SK-N-SH (cell line): ENCODE measurements around the gene CIITA. TPM values are rescaled to one million over a fixed set of nuclear protein-coding genes. Genes with fewer than 3 reads are reported as not detected.
"Not testable (repeated sequence)": the region's sequence is repeated elsewhere in the genome, so short reads cannot be mapped to it uniquely, and the experiment has no call there.

ENCODE experiments used
- CTCF ChIA-PET: fragments of 300-600, 350-600 bp; formaldehyde crosslinking; extraction: SDS; loops from one replicate; lab custom pipeline; 2021; lab: Yijun Ruan, JAX
- POLR2A ChIA-PET: fragments of 350-600 bp; sonication (Branson Sonifier 250); formaldehyde crosslinking; extraction: SDS; loops from one replicate; lab custom pipeline; 2020; ENCODE audit warnings: antibody characterized with exemption, inconsistent platforms; lab: Yijun Ruan, JAX
- DNase-seq: peaks from one replicate; pipeline ENCODE4 v3.0.0; 2012
- H2AFZ ChIP-seq: fragments of 200-600 bp; sonication (generic); 2 replicates; pipeline ENCODE4 v1.8.1; 2016; ENCODE audit warnings: antibody characterized with exemption, mild to moderate bottlenecking, low read depth
- H3F3A ChIP-seq: fragments of 200-600 bp; sonication (generic); replicated peaks from 2 replicates; pipeline ENCODE3; 2016; ENCODE audit warnings: antibody characterized with exemption, mild to moderate bottlenecking; ENCODE audit not compliant: insufficient read depth
- H3K27ac ChIP-seq, 2 experiments: fragments of 200-500 bp in 1 of 2; fragments of 200-600 bp in 1 of 2; sonication (Bioruptor generic) in 1 of 2; sonication (generic), shearing (Covaris generic) in 1 of 2; 2 replicates each; pipeline versions ENCODE4 v1.5.1 to v1.6.1; 2014 to 2016; ENCODE audit warnings: low read depth in 2 of 2, inconsistent platforms in 1 of 2, low read length in 1 of 2, mild to moderate bottlenecking in 1 of 2, mixed read lengths in 1 of 2
- H3K27me3 ChIP-seq: fragments of 200-600 bp; sonication (generic), shearing (Covaris generic); 2 replicates; pipeline ENCODE4 v1.6.1; 2016; ENCODE audit warnings: mixed run types; ENCODE audit not compliant: insufficient read depth
- H3K36me3 ChIP-seq, 2 experiments: fragments of 200-500 bp in 1 of 2; fragments of 200-600 bp in 1 of 2; sonication (Bioruptor generic) in 1 of 2; sonication (generic) in 1 of 2; replicated peaks in 1 of 2; 2 replicates each; pipeline versions ENCODE3 to v1.5.1; 2014 to 2016; ENCODE audit warnings: low read length in 1 of 2, mild to moderate bottlenecking in 1 of 2; ENCODE audit not compliant: insufficient read depth in 2 of 2, control insufficient read depth in 1 of 2
- H3K4me1 ChIP-seq, 2 experiments: fragments of 200-500 bp in 1 of 2; fragments of 200-600 bp in 1 of 2; sonication (Bioruptor generic) in 1 of 2; sonication (generic), shearing (Covaris generic) in 1 of 2; 2 replicates each; pipeline versions ENCODE4 v1.5.1 to v1.6.1; 2014 to 2016; ENCODE audit warnings: low read depth in 1 of 2, low read length in 1 of 2, mixed run types in 1 of 2; ENCODE audit not compliant: insufficient read depth in 2 of 2, control insufficient read depth in 1 of 2
- H3K4me2 ChIP-seq: fragments of 200-600 bp; sonication (generic), shearing (Covaris generic); 2 replicates; pipeline ENCODE4 v1.6.1; 2017; ENCODE audit warnings: mixed run types
- H3K4me3 ChIP-seq, 2 experiments: fragments of 200-500 bp in 1 of 2; fragments of 200-600 bp in 1 of 2; sonication (Bioruptor generic) in 1 of 2; sonication (generic), shearing (Covaris generic) in 1 of 2; 2 replicates each; pipeline versions ENCODE4 v1.5.1 to v1.8.1; 2014 to 2016; ENCODE audit warnings: low read depth in 2 of 2, inconsistent platforms in 1 of 2, low read length in 1 of 2, mild to moderate bottlenecking in 1 of 2, mixed read lengths in 1 of 2, moderate library complexity in 1 of 2
- H3K79me2 ChIP-seq: fragments of 200-600 bp; sonication (generic); 2 replicates; pipeline ENCODE4 v1.8.1; 2017; ENCODE audit warnings: mild to moderate bottlenecking; ENCODE audit not compliant: insufficient read depth
- H3K9ac ChIP-seq: fragments of 200-600 bp; sonication (generic); 2 replicates; pipeline ENCODE4 v1.6.1; 2017; ENCODE audit warnings: mixed run types
- H3K9me2 ChIP-seq: fragments of 200-600 bp; sonication (generic); 2 replicates; pipeline ENCODE4 v1.6.1; 2017; ENCODE audit warnings: mixed run types
- H3K9me3 ChIP-seq: fragments of 200-600 bp; sonication (generic); 2 replicates; pipeline ENCODE4 v1.6.1; 2017; ENCODE audit warnings: mixed run types, mild to moderate bottlenecking, moderate library complexity
- H4K20me1 ChIP-seq: fragments of 200-600 bp; sonication (generic); 2 replicates; pipeline ENCODE4 v1.6.1; 2017; ENCODE audit warnings: mild to moderate bottlenecking, mixed run types; ENCODE audit not compliant: insufficient read depth
- CTCF ChIP-seq: fragments of 200-600 bp; sonication (generic); IDR thresholded peaks from 2 replicates; pipeline ENCODE4 v1.6.1; 2017; ENCODE audit warnings: antibody characterized with exemption, mild to moderate bottlenecking, moderate library complexity
- GATA2 ChIP-seq: sonication (generic); formaldehyde crosslinking; IDR thresholded peaks from 2 replicates; pipeline ENCODE4 v1.5.0; 2020; ENCODE audit warnings: mild to moderate bottlenecking, missing genetic modification reagents
- MAX ChIP-seq: IDR thresholded peaks from 2 replicates; pipeline ENCODE4 v1.4.0; 2012; ENCODE audit warnings: low read depth
- MXI1 ChIP-seq: IDR thresholded peaks from 2 replicates; pipeline ENCODE4 v1.6.1; 2012; ENCODE audit warnings: mild to moderate bottlenecking, low read depth, low read length, improper control_type of control experiment
- NFIC ChIP-seq: IDR thresholded peaks from 2 replicates; pipeline ENCODE4 v1.4.0; 2012; ENCODE audit warnings: borderline replicate concordance
- NRF1 ChIP-seq: IDR thresholded peaks from 2 replicates; pipeline ENCODE4 v1.6.1; 2012; ENCODE audit warnings: low read depth, mild to moderate bottlenecking, low read length
- REST ChIP-seq: IDR thresholded peaks from 2 replicates; pipeline ENCODE4 v1.6.1; 2012; ENCODE audit warnings: mild to moderate bottlenecking, low read depth, low read length, moderate library complexity
- SIN3A ChIP-seq: IDR thresholded peaks from 2 replicates; pipeline ENCODE4 v1.6.1; 2012; ENCODE audit warnings: low read depth, mild to moderate bottlenecking, low read length, moderate library complexity, borderline replicate concordance
- USF2 ChIP-seq: fragments of 150-350 bp; IDR thresholded peaks from 2 replicates; pipeline ENCODE4 v1.6.1; 2017; ENCODE audit warnings: antibody characterized with exemption, low read length, low read depth, borderline replicate concordance
- YY1 ChIP-seq: IDR thresholded peaks from 2 replicates; pipeline ENCODE4 v1.4.0; 2012; ENCODE audit warnings: low read depth, mild to moderate bottlenecking
- WGBS: methylation state at CpG from one replicate; pipeline ENCODE4 v1.1.6; 2017; ENCODE audit warnings: low lambda C conversion rate; 5-methylcytosine and 5-hydroxymethylcytosine counted together
- polyA plus RNA-seq, 3 experiments: library from polyadenylated mRNA; depleted of rRNA; stranded (reverse); fragments of >200 nt; gene quantifications; 2 replicates each; pipeline ENCODE4 v1.2.3, GENCODE V29; 2012

The CIITA gene
- polyA plus RNA-seq, 1 of the 3 experiments (the other 2 are of a cell fraction), result 0.23 TPM

- no peak overlapping the region for H3K27ac ChIP-seq
- 91% methylated on average over 5 of the region's 5 CpGs for WGBS
Observed at GRCh38 chr16:10926867-10927266, 49.9 kb downstream of the CIITA start.

GRCh38 chr16:10927497-10928112, 50.6 kb downstream of the CIITA start:
- H3K9me2 ChIP-seq, result no peaks in the 10 kb centered on the region
- H3K4me2 ChIP-seq, result no peak overlapping the region
- no peak overlapping the region for H2AFZ ChIP-seq
- peaks cover 20% of the 10 kb centered on the region for H4K20me1 ChIP-seq
- H3F3A ChIP-seq, result no peaks in the 10 kb centered on the region
- no peak overlapping the region for H3K9ac ChIP-seq
- ChIA-PET POLR2A (no interaction called here), CTCF (interaction anchor here (1.6 kb wide), 1 partner anchor 9 kb away, joined by 9 read pairs; no protein-coding TSS in a partner anchor)
- H3K9me3 ChIP-seq, result no peaks in the 10 kb centered on the region
- H3K27ac ChIP-seq, result no peak overlapping the region
- WGBS, result 96% methylated on average over 9 of the region's 11 CpGs
- no peak overlapping the region for H3K4me3 ChIP-seq
- H3K4me1 ChIP-seq, result no peaks in the 10 kb centered on the region
- H3K27me3 ChIP-seq, result no peaks in the 10 kb centered on the region
- peaks cover 5 to 22% of the 10 kb centered on the region in 2 experiments for H3K36me3 ChIP-seq
- 0 out of 2 replicates have a peak, but pooled peaks cover 6% of the 10 kb centered on the region for H3K79me2 ChIP-seq
- no peak for TF ChIP-seq REST
- TF ChIP-seq NFIC, result no peak
- no peak for TF ChIP-seq GATA2 (CRISPR knock-in tag)
- no peak for TF ChIP-seq SIN3A
- TF ChIP-seq CTCF, result no peak
- TF ChIP-seq MAX, result no peak
- no peak for TF ChIP-seq NRF1
- TF ChIP-seq YY1, result no peak
- no peak for TF ChIP-seq USF2
- TF ChIP-seq, all 33 proteins: peak for 0
- no peak for DNase-seq

More at GRCh38 chr16:10926867-10927266, 49.9 kb downstream of the CIITA start:
- Histone ChIP-seq H3K9ac (no peak overlapping the region), H3K9me3 (no peaks in the 10 kb centered on the region), H3K36me3 (peaks cover 5 to 22% of the 10 kb centered on the region in 2 experiments), H3K4me3 (no peak overlapping the region), H3F3A (no peaks in the 10 kb centered on the region), H3K27me3 (no peaks in the 10 kb centered on the region), H4K20me1 (peaks cover 20% of the 10 kb centered on the region), H3K79me2 (0 out of 2 replicates have a peak, but pooled peaks cover 4% of the 10 kb centered on the region), H3K4me2 (no peak overlapping the region), H3K9me2 (no peaks in the 10 kb centered on the region), H2AFZ (no peak overlapping the region), H3K4me1 (peaks cover 0 to 5% of the 10 kb centered on the region in 2 experiments; a peak in 1 of 4 replicates)
- TF ChIP-seq GATA2 (CRISPR knock-in tag), result no peak
- no peak for TF ChIP-seq MXI1
- no peak for TF ChIP-seq CTCF
- ChIA-PET POLR2A (no interaction called here), CTCF (interaction anchor here (1.6 kb wide), 1 partner anchor 8 kb away, joined by 9 read pairs; no protein-coding TSS in a partner anchor)
- DNase-seq, result no peak

GRCh38 chr16:10929097-10929496, 52.1 kb downstream of the CIITA start:
- DNase-seq, H3K4me3 ChIP-seq, POLR2A ChIA-PET, H3K9me3 ChIP-seq, H3K4me1 ChIP-seq, H3K9me2 ChIP-seq, H3K9ac ChIP-seq, CTCF ChIA-PET, H2AFZ ChIP-seq, H3K27ac ChIP-seq, H3K27me3 ChIP-seq, H3K4me2 ChIP-seq, H3F3A ChIP-seq: not testable (repeated sequence)
- peaks cover 35% of the 10 kb centered on the region for H4K20me1 ChIP-seq
- peaks cover 8 to 26% of the 10 kb centered on the region in 2 experiments for H3K36me3 ChIP-seq
- WGBS, result 90% methylated on average over 11 of the region's 12 CpGs
- H3K79me2 ChIP-seq, result peaks cover 21% of the 10 kb centered on the region
